ENCODE measurements around the gene FAM241B. TPM values are rescaled to one million over a fixed set of nuclear protein-coding genes. Genes with fewer than 3 reads are reported as not detected.

Gene FAM241B
- total RNA-seq, 6 experiments from 2014 or later: 0.20 to 0.43 (median 0.30) TPM; not detected in 2

DNA sequence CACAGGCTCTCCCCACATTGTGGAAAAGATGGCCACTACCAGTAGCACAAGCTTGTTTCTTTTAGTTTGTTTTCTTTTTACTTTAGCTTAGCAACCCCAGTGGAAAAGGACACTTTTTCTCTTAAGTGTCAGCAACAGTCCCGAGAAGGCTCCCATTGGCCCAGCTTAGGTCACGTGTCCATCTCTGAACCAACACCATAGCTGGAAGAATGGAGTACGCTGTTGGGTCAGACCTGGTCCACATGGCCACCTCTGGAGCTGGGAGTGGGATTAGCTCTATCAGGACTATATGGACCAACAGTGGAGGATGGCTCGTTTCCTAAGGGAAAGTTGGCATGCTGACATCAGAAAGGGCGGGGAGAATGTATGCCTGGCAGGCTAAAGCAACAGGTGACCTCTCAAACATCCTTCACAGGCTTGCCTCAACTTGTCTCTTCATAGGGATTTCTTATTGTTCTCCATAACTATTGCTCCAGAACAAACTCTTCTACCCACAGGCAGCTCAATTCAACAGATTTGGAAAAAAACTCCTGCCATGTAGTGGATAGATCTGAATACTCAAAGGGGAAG is 29.2 kb upstream of the FAM241B start:
- no peaks in the 10 kb centered on the region for H3K9me3 Mint-ChIP-seq

DNA sequence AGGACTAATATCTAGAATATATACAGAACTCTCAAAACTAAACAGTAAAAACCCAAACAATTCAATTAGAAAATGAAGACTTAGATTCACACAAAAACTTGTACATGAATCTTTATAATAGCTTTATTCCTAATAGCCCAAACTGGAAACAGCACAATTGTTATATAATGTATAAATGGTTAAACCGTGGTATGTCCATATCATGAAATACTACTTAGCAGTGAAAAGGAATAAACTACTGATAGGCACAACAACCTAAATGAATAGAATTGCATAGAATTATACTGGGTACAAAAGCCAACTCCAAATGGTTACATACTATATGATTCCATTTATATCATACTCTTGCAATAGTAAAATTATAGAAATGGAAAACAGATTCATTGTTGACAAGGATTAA is 21.0 kb upstream of the FAM241B start:
- DNase-seq: no peak
- TF ChIP-seq, protein P1, sequence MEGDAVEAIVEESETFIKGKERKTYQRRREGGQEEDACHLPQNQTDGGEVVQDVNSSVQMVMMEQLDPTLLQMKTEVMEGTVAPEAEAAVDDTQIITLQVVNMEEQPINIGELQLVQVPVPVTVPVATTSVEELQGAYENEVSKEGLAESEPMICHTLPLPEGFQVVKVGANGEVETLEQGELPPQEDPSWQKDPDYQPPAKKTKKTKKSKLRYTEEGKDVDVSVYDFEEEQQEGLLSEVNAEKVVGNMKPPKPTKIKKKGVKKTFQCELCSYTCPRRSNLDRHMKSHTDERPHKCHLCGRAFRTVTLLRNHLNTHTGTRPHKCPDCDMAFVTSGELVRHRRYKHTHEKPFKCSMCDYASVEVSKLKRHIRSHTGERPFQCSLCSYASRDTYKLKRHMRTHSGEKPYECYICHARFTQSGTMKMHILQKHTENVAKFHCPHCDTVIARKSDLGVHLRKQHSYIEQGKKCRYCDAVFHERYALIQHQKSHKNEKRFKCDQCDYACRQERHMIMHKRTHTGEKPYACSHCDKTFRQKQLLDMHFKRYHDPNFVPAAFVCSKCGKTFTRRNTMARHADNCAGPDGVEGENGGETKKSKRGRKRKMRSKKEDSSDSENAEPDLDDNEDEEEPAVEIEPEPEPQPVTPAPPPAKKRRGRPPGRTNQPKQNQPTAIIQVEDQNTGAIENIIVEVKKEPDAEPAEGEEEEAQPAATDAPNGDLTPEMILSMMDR (IDR thresholded peaks at IDR 0.05): no peak
- Mint-ChIP-seq H3K27me3 (ENCODE audit: insufficient read depth) (peaks cover 11% of the 10 kb centered on the region), H3K9me3 (peaks cover 9% of the 10 kb centered on the region; the same call in 1 of the 2 replicates), H3K4me3 (no peak overlapping the region), H3K27ac (no peak overlapping the region), H3K4me1 (ENCODE audit: low read depth) (no peaks in the 10 kb centered on the region), H3K36me3 (ENCODE audit: low read depth) (no peaks in the 10 kb centered on the region; the same call in 1 of the 2 replicates)

More for the DNA sequence above, 29.2 kb upstream of the FAM241B start:
- H3K27ac Mint-ChIP-seq: no peak overlapping the region
- H3K27me3 Mint-ChIP-seq (ENCODE audit: insufficient read depth): peaks cover 39% of the 10 kb centered on the region
- no peaks in the 10 kb centered on the region for H3K36me3 Mint-ChIP-seq (ENCODE audit: low read depth)
- DNase-seq: no peak
- no peaks in the 10 kb centered on the region for H3K4me1 Mint-ChIP-seq (ENCODE audit: low read depth)
- TF ChIP-seq, protein P1 (IDR thresholded peaks at IDR 0.05): no peak
- no peak overlapping the region for H3K4me3 Mint-ChIP-seq

DNA sequence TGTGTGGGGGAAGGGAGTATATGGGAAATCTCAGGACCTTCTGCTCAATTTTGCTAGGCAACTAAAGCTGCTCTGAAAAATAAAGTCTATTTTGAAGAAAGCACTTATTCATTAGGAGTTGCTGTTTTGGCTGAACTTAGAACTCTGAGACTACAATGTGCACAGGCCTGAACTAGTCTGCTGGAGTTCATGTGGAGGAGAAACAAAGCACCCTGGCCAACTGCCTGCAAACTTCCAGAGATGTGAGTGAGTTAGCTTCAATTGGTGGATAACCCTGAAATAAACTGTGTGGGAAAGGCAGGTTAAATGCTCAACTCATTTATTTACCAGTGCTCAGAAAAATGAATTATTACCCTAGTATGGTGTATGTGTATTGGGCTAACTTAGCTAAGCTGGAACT is 17.3 kb upstream of the FAM241B start:
- Mint-ChIP-seq H3K27me3 (ENCODE audit: insufficient read depth) (peaks cover 14% of the 10 kb centered on the region; the same call in 1 of the 2 replicates), H3K4me3 (no peak overlapping the region), H3K9me3 (peaks cover 9% of the 10 kb centered on the region; the same call in 1 of the 2 replicates), H3K36me3 (ENCODE audit: low read depth) (no peaks in the 10 kb centered on the region; the same call in 1 of the 2 replicates), H3K27ac (no peak overlapping the region), H3K4me1 (ENCODE audit: low read depth) (no peaks in the 10 kb centered on the region)
- TF ChIP-seq, protein P1 (IDR thresholded peaks at IDR 0.05): no peak
- no peak for DNase-seq

DNA sequence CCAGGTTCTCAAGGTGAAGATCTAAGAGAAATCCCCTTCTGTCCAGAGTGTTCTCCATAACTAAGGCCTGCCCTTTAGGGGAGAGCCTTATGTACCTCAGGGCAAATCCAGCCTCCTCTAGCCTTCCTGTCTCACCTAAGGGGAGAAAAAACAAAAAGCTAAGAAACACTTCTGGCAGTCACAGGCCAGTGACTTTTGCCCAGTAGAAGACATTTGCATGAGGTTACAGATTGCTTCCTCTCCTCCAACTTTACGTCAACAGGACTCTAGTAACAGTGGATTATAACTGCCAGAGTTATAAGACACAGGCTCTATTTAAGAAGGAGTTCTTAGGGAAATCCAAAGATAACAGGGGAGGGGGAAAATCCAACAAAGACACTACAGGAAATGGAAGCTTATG is 15.9 kb upstream of the FAM241B start:
- Mint-ChIP-seq H3K27ac (no peak overlapping the region), H3K27me3 (ENCODE audit: insufficient read depth) (peaks cover 21% of the 10 kb centered on the region), H3K36me3 (ENCODE audit: low read depth) (no peaks in the 10 kb centered on the region; the same call in 1 of the 2 replicates), H3K9me3 (peaks cover 9% of the 10 kb centered on the region; the same call in 1 of the 2 replicates), H3K4me3 (no peak overlapping the region), H3K4me1 (ENCODE audit: low read depth) (no peaks in the 10 kb centered on the region)
- no peak for DNase-seq
- TF ChIP-seq, protein P1 (IDR thresholded peaks at IDR 0.05): no peak

DNA sequence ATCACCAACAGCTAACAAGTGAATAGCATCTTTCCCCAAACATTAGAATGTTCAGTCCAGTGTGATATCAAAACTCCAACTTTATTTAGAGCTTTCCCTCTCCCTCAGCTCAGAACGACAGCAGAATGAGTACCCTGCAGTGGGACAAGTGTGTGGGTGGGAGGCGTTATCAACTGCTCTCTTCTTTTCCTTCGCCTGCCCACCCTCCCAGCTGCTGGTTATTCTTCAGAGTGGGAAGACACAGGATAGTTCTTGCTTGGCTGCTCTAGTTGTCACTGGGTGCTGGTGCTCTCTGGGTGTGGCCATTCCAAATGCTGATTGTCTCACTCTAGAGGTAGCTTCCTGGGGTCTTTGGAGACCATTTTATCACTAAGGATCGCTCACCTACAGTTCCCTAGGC is 13.7 kb upstream of the FAM241B start:
- Mint-ChIP-seq H3K4me3 (no peak overlapping the region), H3K9me3 (no peaks in the 10 kb centered on the region), H3K27me3 (ENCODE audit: insufficient read depth) (peaks cover 28% of the 10 kb centered on the region), H3K4me1 (ENCODE audit: low read depth) (no peaks in the 10 kb centered on the region), H3K36me3 (ENCODE audit: low read depth) (no peaks in the 10 kb centered on the region), H3K27ac (no peak overlapping the region)
- DNase-seq: no peak
- TF ChIP-seq, protein P1 (IDR thresholded peaks at IDR 0.05): no peak
